ENCODE measurements around the gene PKDREJ. TPM values are rescaled to one million over a fixed set of nuclear protein-coding genes. Genes with fewer than 3 reads are reported as not detected.

The PKDREJ gene
- total RNA-seq, 1 experiment from 2014 or later = not detected

GRCh38 chr22:46237453-46238124 is 25.6 kb downstream of the PKDREJ start:
- Histone ChIP-seq H3K9me2 (ENCODE audit: insufficient read depth) (no peaks in the 10 kb centered on the region), H3K36me3 (ENCODE audit: control insufficient read depth in 1 of 2, insufficient read depth in 2 of 2, low read length in 2 of 2) (peaks cover 0 to 2% of the 10 kb centered on the region in 2 experiments; a peak in 1 of 4 replicates), H2AFZ (ENCODE audit: low read depth, low read length, poor library complexity, severe bottlenecking) (no peak overlapping the region), H3K4me1 (ENCODE audit: control insufficient read depth in 1 of 2, insufficient read depth in 2 of 2, low read length in 2 of 2) (no peaks in the 10 kb centered on the region), H3K27ac (ENCODE audit: low read depth, low read length) (no peak overlapping the region), H3K9ac (ENCODE audit: low read length) (no peak overlapping the region), H3K79me2 (ENCODE audit: insufficient read depth, low read length) (no peaks in the 10 kb centered on the region), H3K4me3 (replicated peaks in 1 of 2; ENCODE audit: low read depth in 1 of 2, low read length in 2 of 2) (no peak overlapping the region), H4K20me1 (ENCODE audit: insufficient read depth) (no peaks in the 10 kb centered on the region), H3K27me3 (ENCODE audit: insufficient read depth, low read length) (no peaks in the 10 kb centered on the region), H3K9me3 (ENCODE audit: control insufficient read depth in 1 of 2, insufficient read depth in 1 of 2, low read depth in 1 of 2, low read length in 2 of 2) (no peaks in the 10 kb centered on the region), H3K4me2 (ENCODE audit: low read length) (no peak overlapping the region)
- intact Hi-C loops (cut with micrococcal nuclease) = no loop called here
- BruUV-seq (replicated peaks) = no TSS peak
- ChIA-PET RAD21 (ENCODE audit: low non-redundant PET in 1 of 2, low total read pairs in 2 of 2, uncharacterized antibody in 2 of 2, unreplicated experiment in 2 of 2) (interaction anchor here in 1 of 2 experiments (0.7 kb wide), 1 partner anchor 87 kb away, joined by 3 read pairs; the partner anchor contains the start of gene PPARA), POLR2A (interaction anchor here (0.7 kb wide), 1 partner anchor 30 kb away, joined by 3 read pairs; the partner anchor contains the start of gene TTC38), CTCF (no interaction called here)
- no peak for DNase-seq (ENCODE audit: low read depth, low spot score)
- TF ChIP-seq ZNF274 (IDR thresholded peaks at IDR 0.05; ENCODE audit: low read depth, low read length) (no peak), POLR2AphosphoS5 (IDR thresholded peaks at IDR 0.05; ENCODE audit: low read depth, low read length) (no peak), CBX3 (IDR thresholded peaks at IDR 0.05; ENCODE audit: low read depth) (no peak)
- no peak for ATAC-seq

DNA sequence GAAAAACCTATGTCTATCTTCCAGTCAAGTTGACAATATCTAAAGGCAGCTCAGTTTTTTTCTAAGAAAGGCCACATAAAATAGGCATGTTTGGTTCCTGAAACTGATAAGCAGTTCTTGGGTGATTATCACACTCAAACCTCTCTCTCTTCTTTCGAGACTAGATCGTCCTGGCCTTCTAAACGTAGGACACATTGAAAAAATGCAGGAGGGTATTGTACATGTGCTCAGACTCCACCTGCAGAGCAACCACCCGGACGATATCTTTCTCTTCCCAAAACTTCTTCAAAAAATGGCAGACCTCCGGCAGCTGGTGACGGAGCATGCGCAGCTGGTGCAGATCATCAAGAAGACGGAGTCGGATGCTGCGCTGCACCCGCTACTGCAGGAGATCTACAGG is 28.2 kb downstream of the PKDREJ start:
- ATAC-seq = no peak

More for the DNA sequence above, 28.2 kb downstream of the PKDREJ start:
- no peaks in the 10 kb centered on the region for H4K20me1 ChIP-seq (ENCODE audit: insufficient read depth)
- no peaks in the 10 kb centered on the region for H3K27me3 ChIP-seq (ENCODE audit: insufficient read depth, low read length)
- H3K4me3 ChIP-seq (replicated peaks in 1 of 2; ENCODE audit: low read depth in 1 of 2, low read length in 2 of 2) = no peak overlapping the region
- H3K36me3 ChIP-seq (ENCODE audit: control insufficient read depth in 1 of 2, insufficient read depth in 2 of 2, low read length in 2 of 2) = no peaks in the 10 kb centered on the region; a peak in 1 of 4 replicates
- no peaks in the 10 kb centered on the region for H3K4me1 ChIP-seq (ENCODE audit: control insufficient read depth in 1 of 2, insufficient read depth in 2 of 2, low read length in 2 of 2)
- H3K9me2 ChIP-seq (ENCODE audit: insufficient read depth) = no peaks in the 10 kb centered on the region
- no peak overlapping the region for H3K4me2 ChIP-seq (ENCODE audit: low read length)
- BruUV-seq (replicated peaks) = no TSS peak
- no peak overlapping the region for H3K27ac ChIP-seq (ENCODE audit: low read depth, low read length)
- POLR2A ChIA-PET = no interaction called here
- TF ChIP-seq SP1 (IDR thresholded peaks at IDR 0.05; ENCODE audit: low read depth) = no peak
- no peak for TF ChIP-seq EGR1 (IDR thresholded peaks at IDR 0.05; ENCODE audit: low read depth)
- TF ChIP-seq TCF7L2 (IDR thresholded peaks at IDR 0.05; ENCODE audit: borderline replicate concordance, extremely low read depth, insufficient read depth, insufficient read length) = no peak
- TF ChIP-seq CBX3 (IDR thresholded peaks at IDR 0.05; ENCODE audit: low read depth) = no peak
- TF ChIP-seq, protein P1, sequence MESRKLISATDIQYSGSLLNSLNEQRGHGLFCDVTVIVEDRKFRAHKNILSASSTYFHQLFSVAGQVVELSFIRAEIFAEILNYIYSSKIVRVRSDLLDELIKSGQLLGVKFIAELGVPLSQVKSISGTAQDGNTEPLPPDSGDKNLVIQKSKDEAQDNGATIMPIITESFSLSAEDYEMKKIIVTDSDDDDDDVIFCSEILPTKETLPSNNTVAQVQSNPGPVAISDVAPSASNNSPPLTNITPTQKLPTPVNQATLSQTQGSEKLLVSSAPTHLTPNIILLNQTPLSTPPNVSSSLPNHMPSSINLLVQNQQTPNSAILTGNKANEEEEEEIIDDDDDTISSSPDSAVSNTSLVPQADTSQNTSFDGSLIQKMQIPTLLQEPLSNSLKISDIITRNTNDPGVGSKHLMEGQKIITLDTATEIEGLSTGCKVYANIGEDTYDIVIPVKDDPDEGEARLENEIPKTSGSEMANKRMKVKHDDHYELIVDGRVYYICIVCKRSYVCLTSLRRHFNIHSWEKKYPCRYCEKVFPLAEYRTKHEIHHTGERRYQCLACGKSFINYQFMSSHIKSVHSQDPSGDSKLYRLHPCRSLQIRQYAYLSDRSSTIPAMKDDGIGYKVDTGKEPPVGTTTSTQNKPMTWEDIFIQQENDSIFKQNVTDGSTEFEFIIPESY (IDR thresholded peaks at IDR 0.05; ENCODE audit: extremely low read depth, insufficient replicate concordance, low read length) = no peak
- TF ChIP-seq, protein P2, sequence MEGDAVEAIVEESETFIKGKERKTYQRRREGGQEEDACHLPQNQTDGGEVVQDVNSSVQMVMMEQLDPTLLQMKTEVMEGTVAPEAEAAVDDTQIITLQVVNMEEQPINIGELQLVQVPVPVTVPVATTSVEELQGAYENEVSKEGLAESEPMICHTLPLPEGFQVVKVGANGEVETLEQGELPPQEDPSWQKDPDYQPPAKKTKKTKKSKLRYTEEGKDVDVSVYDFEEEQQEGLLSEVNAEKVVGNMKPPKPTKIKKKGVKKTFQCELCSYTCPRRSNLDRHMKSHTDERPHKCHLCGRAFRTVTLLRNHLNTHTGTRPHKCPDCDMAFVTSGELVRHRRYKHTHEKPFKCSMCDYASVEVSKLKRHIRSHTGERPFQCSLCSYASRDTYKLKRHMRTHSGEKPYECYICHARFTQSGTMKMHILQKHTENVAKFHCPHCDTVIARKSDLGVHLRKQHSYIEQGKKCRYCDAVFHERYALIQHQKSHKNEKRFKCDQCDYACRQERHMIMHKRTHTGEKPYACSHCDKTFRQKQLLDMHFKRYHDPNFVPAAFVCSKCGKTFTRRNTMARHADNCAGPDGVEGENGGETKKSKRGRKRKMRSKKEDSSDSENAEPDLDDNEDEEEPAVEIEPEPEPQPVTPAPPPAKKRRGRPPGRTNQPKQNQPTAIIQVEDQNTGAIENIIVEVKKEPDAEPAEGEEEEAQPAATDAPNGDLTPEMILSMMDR (IDR thresholded peaks at IDR 0.05 in 2 of 3, conservative IDR thresholded peaks at IDR 0.05 in 1 of 3; ENCODE audit: borderline replicate concordance in 1 of 3, insufficient read depth in 1 of 3, low read depth in 2 of 3, low read length in 2 of 3) = no peak
- TF ChIP-seq, protein P3, sequence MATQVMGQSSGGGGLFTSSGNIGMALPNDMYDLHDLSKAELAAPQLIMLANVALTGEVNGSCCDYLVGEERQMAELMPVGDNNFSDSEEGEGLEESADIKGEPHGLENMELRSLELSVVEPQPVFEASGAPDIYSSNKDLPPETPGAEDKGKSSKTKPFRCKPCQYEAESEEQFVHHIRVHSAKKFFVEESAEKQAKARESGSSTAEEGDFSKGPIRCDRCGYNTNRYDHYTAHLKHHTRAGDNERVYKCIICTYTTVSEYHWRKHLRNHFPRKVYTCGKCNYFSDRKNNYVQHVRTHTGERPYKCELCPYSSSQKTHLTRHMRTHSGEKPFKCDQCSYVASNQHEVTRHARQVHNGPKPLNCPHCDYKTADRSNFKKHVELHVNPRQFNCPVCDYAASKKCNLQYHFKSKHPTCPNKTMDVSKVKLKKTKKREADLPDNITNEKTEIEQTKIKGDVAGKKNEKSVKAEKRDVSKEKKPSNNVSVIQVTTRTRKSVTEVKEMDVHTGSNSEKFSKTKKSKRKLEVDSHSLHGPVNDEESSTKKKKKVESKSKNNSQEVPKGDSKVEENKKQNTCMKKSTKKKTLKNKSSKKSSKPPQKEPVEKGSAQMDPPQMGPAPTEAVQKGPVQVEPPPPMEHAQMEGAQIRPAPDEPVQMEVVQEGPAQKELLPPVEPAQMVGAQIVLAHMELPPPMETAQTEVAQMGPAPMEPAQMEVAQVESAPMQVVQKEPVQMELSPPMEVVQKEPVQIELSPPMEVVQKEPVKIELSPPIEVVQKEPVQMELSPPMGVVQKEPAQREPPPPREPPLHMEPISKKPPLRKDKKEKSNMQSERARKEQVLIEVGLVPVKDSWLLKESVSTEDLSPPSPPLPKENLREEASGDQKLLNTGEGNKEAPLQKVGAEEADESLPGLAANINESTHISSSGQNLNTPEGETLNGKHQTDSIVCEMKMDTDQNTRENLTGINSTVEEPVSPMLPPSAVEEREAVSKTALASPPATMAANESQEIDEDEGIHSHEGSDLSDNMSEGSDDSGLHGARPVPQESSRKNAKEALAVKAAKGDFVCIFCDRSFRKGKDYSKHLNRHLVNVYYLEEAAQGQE (IDR thresholded peaks at IDR 0.05; ENCODE audit: low read depth) = no peak
- no peak for TF ChIP-seq ZFX (IDR thresholded peaks at IDR 0.05)
- CTCF ChIA-PET = no interaction called here
- intact Hi-C loops (cut with micrococcal nuclease) = no loop called here
- RAD21 ChIA-PET (ENCODE audit: low non-redundant PET in 1 of 2, low total read pairs in 2 of 2, uncharacterized antibody in 2 of 2, unreplicated experiment in 2 of 2) = no interaction called here
- no peaks in the 10 kb centered on the region for H3K9me3 ChIP-seq (ENCODE audit: control insufficient read depth in 1 of 2, insufficient read depth in 1 of 2, low read depth in 1 of 2, low read length in 2 of 2)
- H3K9ac ChIP-seq (ENCODE audit: low read length) = no peak overlapping the region
- DNase-seq (ENCODE audit: low read depth, low spot score) = no peak
- no peak overlapping the region for H2AFZ ChIP-seq (ENCODE audit: low read depth, low read length, poor library complexity, severe bottlenecking)
- H3K79me2 ChIP-seq (ENCODE audit: insufficient read depth, low read length) = no peaks in the 10 kb centered on the region
